Heart left ventricle (tissue), 16 donors: ENCODE measurements around the gene MAGED2. TPM values are rescaled to one million over a fixed set of nuclear protein-coding genes. Genes with fewer than 3 reads are reported as not detected.
"Not testable (repeated sequence)": the region's sequence is repeated elsewhere in the genome, so short reads cannot be mapped to it uniquely, and the experiment has no call there.

Source experiments
- ATAC-seq, 4 donors: fragments of 200-7000 bp; cut with Tn5 transposase; one replicate each; pipeline ENCODE4 v1.9.1; 2020 to 2022; ENCODE audit warnings: moderate library complexity in 4 of 4, mild to moderate bottlenecking in 3 of 4, moderate number of reproducible peaks in 1 of 4
- DNase-seq, 5 donors: peaks; one replicate each; pipeline ENCODE4 v3.0.0-alpha.2; 2020
- H3K27ac ChIP-seq, 12 donors: fragments of 200-600 bp; sonication (generic) in 4 of 12; one replicate each; pipeline versions ENCODE4 v1.5.0 to v1.8.0; 2016 to 2022; ENCODE audit warnings: mild to moderate bottlenecking in 2 of 12
- H3K27me3 ChIP-seq, 9 donors: fragments of 200-600 bp; sonication (generic) in 2 of 9; one replicate each; pipeline versions ENCODE4 v1.5.1 to v1.8.0; 2016 to 2022; ENCODE audit warnings: mild to moderate bottlenecking in 3 of 9
- H3K36me3 ChIP-seq, 9 donors: fragments of 200-600 bp; sonication (generic) in 2 of 9; one replicate each; pipeline versions ENCODE4 v1.5.0 to v1.8.0; 2018 to 2022; ENCODE audit warnings: mild to moderate bottlenecking in 2 of 9
- H3K4me1 ChIP-seq, 12 donors: fragments of 200-600 bp; sonication (generic) in 4 of 12; one replicate each; pipeline versions ENCODE4 v1.5.0 to v1.8.0; 2016 to 2022; ENCODE audit warnings: mild to moderate bottlenecking in 3 of 12
- H3K4me3 ChIP-seq, 12 donors: fragments of 200-600 bp; sonication (generic) in 4 of 12; one replicate each; pipeline versions ENCODE4 v1.5.0 to v1.8.0; 2017 to 2022; ENCODE audit warnings: mild to moderate bottlenecking in 9 of 12, moderate library complexity in 4 of 12
- H3K9me3 ChIP-seq, 12 donors: fragments of 200-600 bp; sonication (generic) in 4 of 12; one replicate each; pipeline versions ENCODE4 v1.5.0 to v1.8.0; 2016 to 2022; ENCODE audit warnings: mild to moderate bottlenecking in 1 of 12
- POLR2A ChIP-seq, 2 donors: fragments of 450-650 bp; IDR thresholded peaks; one replicate each; pipeline ENCODE4 v1.6.1; 2017; ENCODE audit warnings: antibody characterized with exemption in 2 of 2, mild to moderate bottlenecking in 2 of 2, moderate library complexity in 2 of 2
- WGBS, 4 donors: extraction: QIAGEN DNeasy Blood & Tissue Kit in 2 of 4; methylation state at CpG; one replicate each; pipeline versions ENCODE4 v1.1.5 to v1.1.7; 2013 to 2018; 5-methylcytosine and 5-hydroxymethylcytosine counted together
- intact Hi-C, 10 donors: fragments of 100-400 bp; cut with DNase I; formaldehyde crosslinking; loops; one replicate each; pipeline versions ENCODE4 v1.11.1 to v1.14.2; 2022
- polyA plus RNA-seq, 2 donors: library from polyadenylated mRNA; stranded (reverse); fragments of 200-250 nt; gene quantifications; one replicate each; pipeline ENCODE4 v1.2.3, GENCODE V29; 2013
- total RNA-seq, 9 donors: library from RNA; depleted of rRNA in 2 of 9; stranded (reverse); fragments of >200 nt in 2 of 9; fragmentation: NEBNext Ultra II Directional in 3 of 9; extraction: Animal tissue kit (Norgen Biotek cat#: 25700) in 3 of 9; gene quantifications; one replicate each; pipeline versions ENCODE4 v1.1.0 to v1.2.4, GENCODE V29; 2016 to 2023
- TF ChIP-seq, protein P1 (sequence below), 12 donors: fragments of 200-600 bp; sonication (generic) in 4 of 12; IDR thresholded peaks; one replicate each; pipeline versions ENCODE4 v1.5.0 to v1.8.0; 2018 to 2022; ENCODE audit warnings: antibody characterized with exemption in 12 of 12, mild to moderate bottlenecking in 5 of 12
- donor health status: ischemic (EF 13 %, LVEDD 7.1; RV severe dilation, severe dysfunction).
- donor health status: healthy with polysubstance abuse.
- donor health status: DM: no; HTN: yes; CAD: no.
- donor health status: DM: no; HTN: no; CAD: no.
- donor health status: ischemic (EF 25% LVEDD 6.9; RV normal size, moderate dysfunction).
- donor health status: ischemic (EF 25% LVEDD 5.7; RV mildly dilated, moderate dysfunction).
- donor health status: healthy.
- donor health status: DM: yes; HTN: yes; CAD: no.
- donor health status: ischemic (EF 35%, LVEDD 5.7; RV mildly dilated, moderate dysfunction).
- donor health status: nonischemic (EF 11% LVEDD 7.7; RV severe dilation, severe dysfunction).
- donor health status: DM: yes; HTN: yes; CAD: no.
- donor health status: PGD.
- donor health status: ischemic (EF 29% LVEDD 5.4; RV normal size, mild dysfunction).
- donor health status: nonischemic (EF 23%, LVEDD 6.1; RV moderate dilation, normal function).

MAGED2 gene
- total and polyA plus RNA-seq, 11 donors: 59.3 to 126 (median 92.7) TPM

DNA sequence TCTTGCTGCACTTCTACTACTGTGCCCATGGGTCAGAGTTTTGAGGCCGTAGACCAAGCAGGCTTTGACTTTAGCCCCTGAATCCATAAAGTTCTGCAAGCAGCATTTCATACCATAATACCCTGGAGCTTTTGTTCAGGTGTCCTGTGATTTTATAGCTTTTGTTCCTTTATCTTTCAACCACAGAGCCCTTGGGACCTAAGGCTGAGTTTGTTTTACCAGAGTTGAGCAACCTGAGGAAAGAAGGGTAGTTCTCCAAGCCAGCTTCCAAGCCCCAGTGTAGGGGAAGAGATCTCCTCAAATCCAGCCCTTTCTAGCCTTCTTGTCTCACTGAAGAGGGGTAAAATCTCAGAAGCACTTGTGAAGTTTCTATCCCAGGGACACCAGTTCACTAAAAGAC is 35.1 kb downstream of the MAGED2 start:
- H3K4me3 ChIP-seq: no peak overlapping the region
- H3K27ac ChIP-seq: no peak overlapping the region
- H3K27me3 ChIP-seq: peaks cover 0 to 6% (median 0%) of the 10 kb centered on the region in 9 donors
- 50 to 95% (median 80%) methylated on average over 1 of the region's 1 CpG for WGBS, 4 donors
- intact Hi-C loops: no loop called here
- no peaks in the 10 kb centered on the region for H3K4me1 ChIP-seq
- no peaks in the 10 kb centered on the region for H3K9me3 ChIP-seq
- no peaks in the 10 kb centered on the region for H3K36me3 ChIP-seq
- TF ChIP-seq POLR2A (IDR thresholded peaks at IDR 0.05): no peak
- TF ChIP-seq, protein P1, sequence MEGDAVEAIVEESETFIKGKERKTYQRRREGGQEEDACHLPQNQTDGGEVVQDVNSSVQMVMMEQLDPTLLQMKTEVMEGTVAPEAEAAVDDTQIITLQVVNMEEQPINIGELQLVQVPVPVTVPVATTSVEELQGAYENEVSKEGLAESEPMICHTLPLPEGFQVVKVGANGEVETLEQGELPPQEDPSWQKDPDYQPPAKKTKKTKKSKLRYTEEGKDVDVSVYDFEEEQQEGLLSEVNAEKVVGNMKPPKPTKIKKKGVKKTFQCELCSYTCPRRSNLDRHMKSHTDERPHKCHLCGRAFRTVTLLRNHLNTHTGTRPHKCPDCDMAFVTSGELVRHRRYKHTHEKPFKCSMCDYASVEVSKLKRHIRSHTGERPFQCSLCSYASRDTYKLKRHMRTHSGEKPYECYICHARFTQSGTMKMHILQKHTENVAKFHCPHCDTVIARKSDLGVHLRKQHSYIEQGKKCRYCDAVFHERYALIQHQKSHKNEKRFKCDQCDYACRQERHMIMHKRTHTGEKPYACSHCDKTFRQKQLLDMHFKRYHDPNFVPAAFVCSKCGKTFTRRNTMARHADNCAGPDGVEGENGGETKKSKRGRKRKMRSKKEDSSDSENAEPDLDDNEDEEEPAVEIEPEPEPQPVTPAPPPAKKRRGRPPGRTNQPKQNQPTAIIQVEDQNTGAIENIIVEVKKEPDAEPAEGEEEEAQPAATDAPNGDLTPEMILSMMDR (IDR thresholded peaks at IDR 0.05): no peak
- DNase-seq (no peak), ATAC-seq (no peak)

DNA sequence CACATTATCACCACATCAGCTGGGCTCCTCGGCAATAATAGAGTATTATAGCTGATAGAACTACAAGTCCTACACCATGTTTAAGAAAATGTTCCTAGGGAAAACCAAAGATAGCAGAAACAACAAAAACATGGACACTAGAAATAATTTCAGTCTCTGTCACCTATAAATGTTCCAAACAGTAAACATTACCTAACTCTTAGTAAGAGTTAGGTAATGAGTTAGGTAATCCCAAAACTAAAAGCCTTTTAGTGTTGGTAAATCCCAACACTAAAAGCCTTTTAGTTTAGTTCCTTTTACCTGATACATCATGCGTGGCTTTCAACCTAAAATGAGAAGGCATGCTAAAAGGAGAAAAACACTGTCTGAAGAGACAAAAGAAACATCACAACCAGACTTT is 35.5 kb downstream of the MAGED2 start:
- ATAC-seq (no peak), DNase-seq (no peak)
- H3K27ac ChIP-seq: no peak overlapping the region
- 64 to 92% (median 81%) methylated on average over 2 of the region's 2 CpGs for WGBS, 4 donors
- H3K9me3 ChIP-seq: no peaks in the 10 kb centered on the region
- intact Hi-C loops: no loop called here
- no peak overlapping the region for H3K4me3 ChIP-seq
- H3K27me3 ChIP-seq: peaks cover 0 to 6% (median 0%) of the 10 kb centered on the region in 9 donors
- TF ChIP-seq, protein P1 (IDR thresholded peaks at IDR 0.05): no peak
- no peak for TF ChIP-seq POLR2A (IDR thresholded peaks at IDR 0.05)
- no peaks in the 10 kb centered on the region for H3K36me3 ChIP-seq
- no peaks in the 10 kb centered on the region for H3K4me1 ChIP-seq

DNA sequence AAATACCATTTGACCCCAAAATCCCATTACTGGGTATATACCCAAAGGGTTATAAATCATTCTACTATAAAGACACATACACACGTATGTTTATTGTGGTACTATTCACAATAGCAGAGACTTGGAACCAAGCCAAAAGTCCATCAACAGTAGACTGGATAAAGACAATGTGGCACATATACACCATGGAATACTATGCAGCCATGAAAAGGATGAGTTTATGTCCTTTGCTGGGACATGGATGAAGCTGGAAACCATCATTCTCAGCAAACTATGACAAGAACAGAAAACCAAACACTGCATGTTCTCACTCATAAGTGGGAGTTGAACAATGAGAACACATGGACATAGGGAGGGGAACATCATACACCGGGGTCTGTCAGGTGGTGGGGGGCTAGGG is 40.2 kb downstream of the MAGED2 start:
- H3K9me3 ChIP-seq, H3K27me3 ChIP-seq, intact Hi-C loops, H3K36me3 ChIP-seq, H3K4me3 ChIP-seq, ATAC-seq, DNase-seq, H3K27ac ChIP-seq, H3K4me1 ChIP-seq: not testable (repeated sequence)
- WGBS, 4 donors: 40 to 89% (median 81%) methylated on average over 2 of the region's 2 CpGs

DNA sequence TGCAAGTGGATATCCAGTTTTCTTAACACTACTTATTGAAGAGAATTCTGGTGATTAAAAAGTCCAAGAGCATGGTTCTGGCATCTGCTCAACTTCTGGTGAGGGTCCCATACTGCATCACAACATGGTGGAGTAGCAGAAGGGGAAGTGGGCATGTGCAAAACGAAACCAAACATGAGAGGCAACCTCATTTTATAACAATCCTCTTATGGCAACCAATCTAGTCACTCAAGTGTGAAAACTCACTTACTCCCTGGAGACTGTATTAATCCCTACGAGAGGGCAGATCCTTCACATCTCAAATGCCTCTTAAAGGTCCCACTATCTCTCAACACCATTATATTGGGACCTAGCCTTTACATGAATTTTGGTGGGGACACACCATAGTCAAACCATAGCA is 57.7 kb downstream of the MAGED2 start:
- intact Hi-C loops: no loop called here
- H3K36me3 ChIP-seq: no peaks in the 10 kb centered on the region
- whole genome bisulfite sequencing, 4 donors: 38 to 44% (median 39%) methylated on average over 2 of the region's 2 CpGs
- H3K4me3 ChIP-seq: no peak overlapping the region
- DNase-seq (no peak), ATAC-seq (no peak)
- no peak overlapping the region for H3K27ac ChIP-seq
- peaks cover 0 to 14% (median 2%) of the 10 kb centered on the region in 12 donors for H3K9me3 ChIP-seq
- no peaks in the 10 kb centered on the region for H3K4me1 ChIP-seq
- TF ChIP-seq, protein P1 (IDR thresholded peaks at IDR 0.05): no peak
- no peak for TF ChIP-seq POLR2A (IDR thresholded peaks at IDR 0.05)
- no peaks in the 10 kb centered on the region for H3K27me3 ChIP-seq

Other genes with a start within 250 kb of the MAGED2 start
- gene ITIH6, start 9.5 kb upstream of the MAGED2 start, total RNA-seq: not detected
- not detected for gene ITIH6, start 9.5 kb upstream of the MAGED2 start, polyA plus RNA-seq
- gene TRO, start 113.1 kb downstream of the MAGED2 start, total RNA-seq: 1 to 10 TPM; 1.0 to 6.2 (median 2.5) TPM
- 1 to 10 TPM; 1.3 to 2.5 TPM for gene TRO, start 113.1 kb downstream of the MAGED2 start, polyA plus RNA-seq
- gene PFKFB1, start 186.4 kb downstream of the MAGED2 start, total RNA-seq: 1 to 10 TPM in 1 of 9 donors, under 1 TPM in 5, not detected in 3; 0.14 to 1.2 (median 0.31) TPM
- under 1 TPM; 0.11 to 0.19 TPM for gene PFKFB1, start 186.4 kb downstream of the MAGED2 start, polyA plus RNA-seq
- gene APEX2, start 192.6 kb downstream of the MAGED2 start, total RNA-seq: 10 to 100 TPM in 1 of 9 donors, 1 to 10 TPM in 8; 6.8 to 12.4 (median 8.6) TPM
- gene APEX2, start 192.6 kb downstream of the MAGED2 start, polyA plus RNA-seq: 10 to 100 TPM in 1 of 2 donors, 1 to 10 TPM in 1; 4.5 to 10.6 TPM
- gene ALAS2, start 223.2 kb downstream of the MAGED2 start, total RNA-seq: 1 to 10 TPM in 8 of 9 donors, under 1 TPM in 1; 0.44 to 8.3 (median 2.2) TPM
- gene ALAS2, start 223.2 kb downstream of the MAGED2 start, polyA plus RNA-seq: under 1 TPM in 1 of 2 donors, not detected in 1; 0.06 TPM